Measurements from ENCODE around the gene ZNF276. TPM values are rescaled to one million over a fixed set of nuclear protein-coding genes. Genes with fewer than 3 reads are reported as not detected.
A peak's percentile ranks its signal among the peaks of the same experiment; 100 is the strongest.

ZNF276 gene
- total RNA-seq, 1 donor from 2014 or later, result 16.2 TPM

GRCh38 chr16:89700100-89700648 is 21.2 kb upstream of the ZNF276 start:
- H3K9me3 Mint-ChIP-seq (ENCODE audit: low read depth), result no peaks in the 10 kb centered on the region
- H3K36me3 Mint-ChIP-seq (ENCODE audit: low read depth), result no peaks in the 10 kb centered on the region
- no peaks in the 10 kb centered on the region for H3K27me3 Mint-ChIP-seq (ENCODE audit: low read depth)
- DNase-seq (ENCODE audit: low spot score), result peak; percentile 99
- peak overlapping the region; percentile 69 for H3K4me3 Mint-ChIP-seq (ENCODE audit: unreplicated experiment)
- peaks cover 5% of the 10 kb centered on the region for H3K4me1 Mint-ChIP-seq (ENCODE audit: low read depth)
- H3K27ac Mint-ChIP-seq (ENCODE audit: unreplicated experiment), result peak overlapping the region; percentile 87
- TF ChIP-seq, protein P1, sequence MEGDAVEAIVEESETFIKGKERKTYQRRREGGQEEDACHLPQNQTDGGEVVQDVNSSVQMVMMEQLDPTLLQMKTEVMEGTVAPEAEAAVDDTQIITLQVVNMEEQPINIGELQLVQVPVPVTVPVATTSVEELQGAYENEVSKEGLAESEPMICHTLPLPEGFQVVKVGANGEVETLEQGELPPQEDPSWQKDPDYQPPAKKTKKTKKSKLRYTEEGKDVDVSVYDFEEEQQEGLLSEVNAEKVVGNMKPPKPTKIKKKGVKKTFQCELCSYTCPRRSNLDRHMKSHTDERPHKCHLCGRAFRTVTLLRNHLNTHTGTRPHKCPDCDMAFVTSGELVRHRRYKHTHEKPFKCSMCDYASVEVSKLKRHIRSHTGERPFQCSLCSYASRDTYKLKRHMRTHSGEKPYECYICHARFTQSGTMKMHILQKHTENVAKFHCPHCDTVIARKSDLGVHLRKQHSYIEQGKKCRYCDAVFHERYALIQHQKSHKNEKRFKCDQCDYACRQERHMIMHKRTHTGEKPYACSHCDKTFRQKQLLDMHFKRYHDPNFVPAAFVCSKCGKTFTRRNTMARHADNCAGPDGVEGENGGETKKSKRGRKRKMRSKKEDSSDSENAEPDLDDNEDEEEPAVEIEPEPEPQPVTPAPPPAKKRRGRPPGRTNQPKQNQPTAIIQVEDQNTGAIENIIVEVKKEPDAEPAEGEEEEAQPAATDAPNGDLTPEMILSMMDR (IDR thresholded peaks at IDR 0.05), result peak; percentile 75

DNA sequence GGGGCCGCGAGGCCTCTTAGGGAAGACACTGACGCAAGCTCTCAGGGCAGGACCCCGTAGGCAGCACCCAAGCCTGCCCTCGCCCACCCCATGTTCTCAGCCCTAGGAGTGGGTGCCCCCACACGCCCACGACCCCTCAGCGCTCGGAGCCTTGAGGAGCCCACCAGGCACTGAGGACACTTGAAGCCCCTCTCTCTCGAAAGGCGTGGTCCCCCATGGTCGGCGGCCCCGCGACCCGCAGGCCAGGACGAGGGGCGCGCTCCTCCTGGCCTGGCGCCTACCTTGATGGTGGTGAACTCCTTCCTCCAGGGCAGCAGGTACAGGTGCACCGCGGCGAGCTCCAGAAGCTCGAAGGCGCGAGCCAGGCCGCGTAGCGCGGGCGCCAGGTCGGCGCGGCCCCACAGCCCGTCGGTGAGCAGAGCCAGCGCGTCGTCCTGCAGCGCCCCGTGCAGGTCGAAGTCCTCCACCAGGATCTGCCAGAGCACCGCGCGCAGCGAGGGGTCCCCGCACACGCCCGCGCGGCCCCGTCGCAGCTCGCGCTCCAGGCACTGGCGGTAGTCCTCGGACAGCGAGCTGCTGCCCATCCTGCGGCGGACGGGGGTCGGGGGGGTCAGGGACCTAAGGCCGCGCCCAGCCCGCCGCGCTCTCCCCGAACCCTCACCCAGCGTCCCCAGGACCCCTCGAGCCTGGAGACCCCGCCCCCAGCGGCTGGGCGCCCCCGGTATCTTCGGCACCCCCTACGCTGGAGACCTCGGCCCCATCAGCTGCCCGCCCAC is 20.5 kb upstream of the ZNF276 start:
- no peaks in the 10 kb centered on the region for H3K27me3 Mint-ChIP-seq (ENCODE audit: low read depth)
- peak overlapping the region; percentile 69 for H3K4me3 Mint-ChIP-seq (ENCODE audit: unreplicated experiment)
- TF ChIP-seq, protein P1 (IDR thresholded peaks at IDR 0.05), result peak; percentile 69
- peaks cover 6% of the 10 kb centered on the region for H3K4me1 Mint-ChIP-seq (ENCODE audit: low read depth)
- DNase-seq (ENCODE audit: low spot score), result peak; percentile 92
- no peaks in the 10 kb centered on the region for H3K9me3 Mint-ChIP-seq (ENCODE audit: low read depth)
- H3K36me3 Mint-ChIP-seq (ENCODE audit: low read depth), result no peaks in the 10 kb centered on the region
- H3K27ac Mint-ChIP-seq (ENCODE audit: unreplicated experiment), result peak overlapping the region; percentile 87

- no peaks in the 10 kb centered on the region for H3K9me3 Mint-ChIP-seq (ENCODE audit: low read depth)
- H3K36me3 Mint-ChIP-seq (ENCODE audit: low read depth), result no peaks in the 10 kb centered on the region
- H3K4me3 Mint-ChIP-seq (ENCODE audit: unreplicated experiment), result peak within 1 kb of the TSS; percentile 69
- H3K27me3 Mint-ChIP-seq (ENCODE audit: low read depth), result no peaks in the 10 kb centered on the region
- H3K27ac Mint-ChIP-seq (ENCODE audit: unreplicated experiment), result peak within 1 kb of the TSS; percentile 87
- peaks cover 11% of the 10 kb centered on the region for H3K4me1 Mint-ChIP-seq (ENCODE audit: low read depth)
- TF ChIP-seq, protein P1 (IDR thresholded peaks at IDR 0.05), result peak; percentile 52
- DNase-seq (ENCODE audit: low spot score), result no peak
Measured at GRCh38 chr16:89701425-89702406, 19.6 kb upstream of the ZNF276 start, which contains the start of gene SPATA2L. Gene SPATA2L (minus strand): TSS chr16:89701705. CDS start chr16:89701232, 473 bp downstream.

- H3K4me1 Mint-ChIP-seq (ENCODE audit: low read depth), result peaks cover 11% of the 10 kb centered on the region
- TF ChIP-seq, protein P1 (IDR thresholded peaks at IDR 0.05), result peak; percentile 21
- no peak for DNase-seq (ENCODE audit: low spot score)
- no peak overlapping the region for H3K27ac Mint-ChIP-seq (ENCODE audit: unreplicated experiment)
- H3K9me3 Mint-ChIP-seq (ENCODE audit: low read depth), result no peaks in the 10 kb centered on the region
- no peak overlapping the region for H3K4me3 Mint-ChIP-seq (ENCODE audit: unreplicated experiment)
- no peaks in the 10 kb centered on the region for H3K36me3 Mint-ChIP-seq (ENCODE audit: low read depth)
- no peaks in the 10 kb centered on the region for H3K27me3 Mint-ChIP-seq (ENCODE audit: low read depth)
Measured at GRCh38 chr16:89704281-89704680, 17.1 kb upstream of the ZNF276 start.

GRCh38 chr16:89705006-89705405 is 16.3 kb upstream of the ZNF276 start:
- TF ChIP-seq, protein P1 (IDR thresholded peaks at IDR 0.05), result no peak
- Mint-ChIP-seq H3K9me3 (ENCODE audit: low read depth) (no peaks in the 10 kb centered on the region), H3K27ac (ENCODE audit: unreplicated experiment) (no peak overlapping the region), H3K4me1 (ENCODE audit: low read depth) (peaks cover 8% of the 10 kb centered on the region), H3K4me3 (ENCODE audit: unreplicated experiment) (no peak overlapping the region), H3K36me3 (ENCODE audit: low read depth) (no peaks in the 10 kb centered on the region), H3K27me3 (ENCODE audit: low read depth) (no peaks in the 10 kb centered on the region)
- no peak for DNase-seq (ENCODE audit: low spot score)

Measured in chondrocyte (in vitro differentiated cells).